IPS-20b (cell line): ENCODE measurements around the gene EEF1E1.
"Not testable (repeated sequence)": the region's sequence is repeated elsewhere in the genome, so short reads cannot be mapped to it uniquely, and the experiment has no call there.

Experiments used
- H3K27ac ChIP-seq: one replicate; pipeline ENCODE4 v1.5.1; 2013; ENCODE audit warnings: low read length
- H3K27me3 ChIP-seq: 2 replicates; pipeline ENCODE4 v1.6.1; 2013; ENCODE audit warnings: mild to moderate bottlenecking, low read length, inconsistent platforms; ENCODE audit not compliant: insufficient read depth
- H3K36me3 ChIP-seq: 2 replicates; pipeline ENCODE4 v1.6.1; 2013; ENCODE audit warnings: low read depth, mild to moderate bottlenecking, inconsistent platforms, low read length, moderate library complexity; ENCODE audit not compliant: insufficient read depth
- H3K4me1 ChIP-seq: 2 replicates; pipeline ENCODE4 v1.6.1; 2013; ENCODE audit warnings: mild to moderate bottlenecking, control low read depth, inconsistent platforms, low read length, moderate library complexity; ENCODE audit not compliant: insufficient read depth
- H3K4me3 ChIP-seq: 2 replicates; pipeline ENCODE4 v1.5.1; 2013; ENCODE audit warnings: mild to moderate bottlenecking, low read length, inconsistent platforms
- H3K9ac ChIP-seq: 2 replicates; pipeline ENCODE4 v1.6.1; 2013; ENCODE audit warnings: low read depth, mild to moderate bottlenecking, inconsistent platforms, low read length, moderate library complexity
- H3K9me3 ChIP-seq: 2 replicates; pipeline ENCODE4 v1.6.1; 2013; ENCODE audit warnings: mild to moderate bottlenecking, low read depth, low read length, inconsistent platforms; ENCODE audit not compliant: insufficient read depth

EEF1E1 gene

DNA sequence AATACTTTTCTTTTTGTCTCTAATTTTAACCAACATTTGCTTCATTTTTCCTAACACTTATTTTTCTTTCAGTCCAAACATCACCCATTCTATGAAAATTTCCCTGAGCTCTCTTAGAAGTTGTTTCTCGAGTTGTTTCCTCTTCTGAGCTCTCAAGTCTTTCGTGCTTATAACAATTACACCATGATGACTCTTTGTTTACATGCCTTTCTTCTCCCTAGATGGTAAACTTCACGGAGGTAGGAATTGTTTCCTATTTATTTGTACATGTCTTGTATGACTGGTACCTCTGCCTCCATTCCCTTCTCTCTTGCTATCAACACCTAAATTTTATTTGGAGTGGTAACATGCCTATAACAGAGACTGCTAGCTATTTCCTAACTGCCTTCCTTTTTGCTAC is 44.6 kb downstream of the EEF1E1 start:
- Histone ChIP-seq H3K9me3 (no peaks in the 10 kb centered on the region), H3K4me3 (no peak overlapping the region), H3K4me1 (no peaks in the 10 kb centered on the region), H3K27ac (no peak overlapping the region), H3K36me3 (peaks cover 22% of the 10 kb centered on the region), H3K27me3 (no peaks in the 10 kb centered on the region), H3K9ac (no peak overlapping the region)

DNA sequence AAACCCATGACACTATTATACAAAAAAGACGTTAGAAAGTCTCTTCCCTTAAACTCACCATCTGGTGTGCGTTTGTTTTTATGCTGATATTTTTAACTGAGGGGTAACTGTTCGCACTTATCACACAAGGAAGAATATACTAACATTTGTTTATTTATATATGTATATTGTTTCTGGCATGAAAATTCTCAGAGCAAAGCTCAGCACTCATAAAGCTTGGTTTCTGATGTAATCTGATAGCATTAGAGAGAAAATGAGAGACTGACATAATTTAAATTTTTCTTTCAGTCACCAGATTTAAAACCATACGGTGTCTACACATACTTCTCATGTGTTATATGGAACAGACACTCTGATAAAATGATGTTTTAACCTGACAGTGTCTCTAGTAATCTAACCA is 45.1 kb downstream of the EEF1E1 start:
- Histone ChIP-seq H3K4me1 (no peaks in the 10 kb centered on the region), H3K9me3 (no peaks in the 10 kb centered on the region), H3K27me3 (no peaks in the 10 kb centered on the region), H3K9ac (no peak overlapping the region), H3K27ac (no peak overlapping the region), H3K36me3 (peaks cover 22% of the 10 kb centered on the region), H3K4me3 (no peak overlapping the region)

DNA sequence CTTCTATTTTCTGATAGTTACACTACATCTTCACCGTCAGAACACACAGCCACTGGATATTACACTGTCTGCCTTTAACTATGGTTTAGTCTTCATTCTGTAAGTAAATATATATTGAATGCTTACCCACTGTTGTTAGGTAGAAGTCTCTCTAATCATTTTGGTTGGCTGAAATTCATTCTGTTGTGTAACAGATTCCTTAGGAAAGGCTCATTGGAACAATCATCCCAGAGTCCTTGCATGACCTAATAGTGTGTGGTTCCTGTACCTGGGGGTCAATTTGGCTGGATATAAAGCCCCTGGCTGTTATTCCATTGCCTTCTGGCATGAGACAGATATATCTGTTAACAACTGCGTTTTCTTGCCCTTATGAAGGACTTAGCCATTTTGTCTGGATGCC is 48.1 kb downstream of the EEF1E1 start:
- Histone ChIP-seq H3K9ac (no peak overlapping the region), H3K4me1 (no peaks in the 10 kb centered on the region), H3K9me3 (no peaks in the 10 kb centered on the region), H3K27ac (no peak overlapping the region), H3K27me3 (no peaks in the 10 kb centered on the region), H3K4me3 (no peak overlapping the region), H3K36me3 (peaks cover 7% of the 10 kb centered on the region; the same call in 1 of the 2 replicates)

GRCh38 chr6:8047541-8048292 is 54.6 kb downstream of the EEF1E1 start:
- Histone ChIP-seq H3K4me3 (peak overlapping the region; percentile 22; the same call in 1 of the 2 replicates), H3K4me1 (peaks cover 8% of the 10 kb centered on the region; the same call in 1 of the 2 replicates), H3K27me3 (no peaks in the 10 kb centered on the region), H3K9me3 (no peaks in the 10 kb centered on the region), H3K9ac (no peak overlapping the region), H3K36me3 (0 out of 2 replicates have a peak, but pooled peaks cover 4% of the 10 kb centered on the region), H3K27ac (no peak overlapping the region)

- H3K36me3 ChIP-seq, H3K9me3 ChIP-seq, H3K9ac ChIP-seq, H3K27me3 ChIP-seq, H3K27ac ChIP-seq, H3K4me3 ChIP-seq, H3K4me1 ChIP-seq: not testable (repeated sequence)
Measured at GRCh38 chr6:8045769-8046168, 56.6 kb downstream of the EEF1E1 start.

DNA sequence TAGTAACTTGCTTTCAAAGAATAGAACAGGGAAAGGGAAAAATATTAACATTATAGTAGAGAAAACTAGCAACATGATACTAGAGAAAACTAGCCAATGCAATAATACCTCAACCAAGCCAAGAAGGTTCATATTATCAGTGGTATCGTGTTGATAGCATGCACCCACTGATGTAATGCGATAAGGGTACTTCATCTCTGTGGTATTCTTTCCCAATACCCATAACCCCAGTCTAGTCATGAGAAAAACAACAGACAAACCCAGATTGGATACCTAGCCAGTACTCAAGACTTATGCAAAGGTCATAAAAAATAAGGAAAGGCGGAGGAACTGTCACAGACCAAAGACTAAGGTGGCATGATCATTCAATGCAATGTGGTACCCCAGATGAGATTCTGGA is 59.1 kb downstream of the EEF1E1 start:
- H3K4me3 ChIP-seq, result no peak overlapping the region
- H3K4me1 ChIP-seq, result peaks cover 8% of the 10 kb centered on the region; the same call in 1 of the 2 replicates
- peaks cover 17% of the 10 kb centered on the region for H3K36me3 ChIP-seq
- H3K27ac ChIP-seq, result no peak overlapping the region
- H3K9me3 ChIP-seq, result no peaks in the 10 kb centered on the region
- no peak overlapping the region for H3K9ac ChIP-seq
- H3K27me3 ChIP-seq, result no peaks in the 10 kb centered on the region

DNA sequence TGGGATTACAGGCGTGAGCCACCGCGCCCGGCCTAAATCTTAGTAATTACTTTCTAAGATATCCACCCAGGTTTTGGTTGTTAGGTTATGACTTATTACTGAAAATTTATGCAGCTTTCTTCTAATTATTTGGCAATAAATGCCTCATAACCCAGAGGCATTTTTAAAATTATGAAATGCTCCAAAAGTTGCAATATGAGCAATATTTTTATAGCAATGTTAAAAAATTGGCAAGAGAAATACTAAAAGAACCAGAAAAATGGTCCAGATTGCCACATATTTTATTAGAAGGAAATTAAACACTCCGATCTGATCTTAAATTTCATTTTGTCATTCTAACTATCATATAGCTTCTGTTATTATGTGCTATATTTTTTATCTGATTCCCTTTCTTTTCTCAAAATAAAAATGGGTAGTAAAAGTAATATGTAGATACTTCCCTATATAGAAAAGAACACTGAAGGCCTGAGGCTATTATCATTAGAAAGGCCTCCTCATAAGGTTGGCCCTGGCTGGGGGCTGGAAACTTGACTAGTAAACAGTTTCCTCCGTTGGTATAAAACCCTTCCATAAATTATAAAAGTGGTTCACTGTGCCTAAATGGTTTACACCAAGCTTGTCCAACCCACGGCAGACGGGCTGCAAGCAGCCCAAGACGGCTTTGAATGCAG is 60.3 kb downstream of the EEF1E1 start:
- H3K4me3 ChIP-seq, result no peak overlapping the region
- H3K27ac ChIP-seq, result no peak overlapping the region
- peaks cover 17% of the 10 kb centered on the region for H3K36me3 ChIP-seq
- H3K9ac ChIP-seq, result no peak overlapping the region
- H3K4me1 ChIP-seq, result no peaks in the 10 kb centered on the region; the same call in 1 of the 2 replicates
- H3K9me3 ChIP-seq, result no peaks in the 10 kb centered on the region
- H3K27me3 ChIP-seq, result no peaks in the 10 kb centered on the region

DNA sequence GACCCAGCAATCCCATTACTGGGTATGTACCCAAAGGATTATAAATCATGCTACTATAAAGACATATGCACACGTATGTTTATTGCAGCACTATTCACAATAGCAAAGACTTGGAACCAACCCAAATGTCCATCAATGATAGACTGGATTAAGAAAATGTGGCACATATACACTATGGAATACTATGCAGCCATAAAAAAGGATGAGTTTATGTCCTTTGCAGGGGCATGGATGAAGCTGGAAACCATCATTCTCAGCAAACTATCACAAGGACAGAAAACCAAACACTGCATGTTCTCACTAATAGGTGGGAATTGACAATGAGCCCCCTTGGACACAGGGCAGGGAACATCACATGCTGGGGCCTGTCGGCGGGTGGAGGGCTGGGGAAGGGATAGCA is 68.2 kb downstream of the EEF1E1 start:
- not testable (repeated sequence) for H3K27me3 ChIP-seq, H3K9ac ChIP-seq, H3K27ac ChIP-seq, H3K36me3 ChIP-seq, H3K4me1 ChIP-seq, H3K4me3 ChIP-seq, H3K9me3 ChIP-seq

- Histone ChIP-seq H3K27ac (no peak overlapping the region), H3K36me3 (no peaks in the 10 kb centered on the region), H3K4me3 (no peak overlapping the region), H3K27me3 (no peaks in the 10 kb centered on the region), H3K9me3 (no peaks in the 10 kb centered on the region), H3K9ac (no peak overlapping the region), H3K4me1 (peaks cover 3% of the 10 kb centered on the region; the same call in 1 of the 2 replicates)
Measured at GRCh38 chr6:8030920-8031319, 71.4 kb downstream of the EEF1E1 start.
